Epithelial cell of esophagus (primary cell): Measurements from ENCODE around the gene RERE.

Experiments used
- DNase-seq: peaks from one replicate; pipeline ENCODE4 v3.0.0; 2010; ENCODE audit warnings: low read depth
- H3K4me3 ChIP-seq: 2 replicates; pipeline ENCODE4 v1.5.1; 2011; ENCODE audit warnings: mild to moderate bottlenecking, low read length, control low read depth
- TF ChIP-seq, protein P1 (sequence below): IDR thresholded peaks from 2 replicates; pipeline ENCODE4 v1.5.1; 2011; ENCODE audit warnings: low read depth, mild to moderate bottlenecking, low read length, control low read depth, inconsistent platforms; ENCODE audit not compliant: insufficient read depth; ENCODE audit errors: missing control alignments

Gene RERE

GRCh38 chr1:8851060-8851459 lies 33.6 kb upstream of the RERE start:
- no peak overlapping the region for H3K4me3 ChIP-seq
- DNase-seq = no peak
- TF ChIP-seq, protein P1, sequence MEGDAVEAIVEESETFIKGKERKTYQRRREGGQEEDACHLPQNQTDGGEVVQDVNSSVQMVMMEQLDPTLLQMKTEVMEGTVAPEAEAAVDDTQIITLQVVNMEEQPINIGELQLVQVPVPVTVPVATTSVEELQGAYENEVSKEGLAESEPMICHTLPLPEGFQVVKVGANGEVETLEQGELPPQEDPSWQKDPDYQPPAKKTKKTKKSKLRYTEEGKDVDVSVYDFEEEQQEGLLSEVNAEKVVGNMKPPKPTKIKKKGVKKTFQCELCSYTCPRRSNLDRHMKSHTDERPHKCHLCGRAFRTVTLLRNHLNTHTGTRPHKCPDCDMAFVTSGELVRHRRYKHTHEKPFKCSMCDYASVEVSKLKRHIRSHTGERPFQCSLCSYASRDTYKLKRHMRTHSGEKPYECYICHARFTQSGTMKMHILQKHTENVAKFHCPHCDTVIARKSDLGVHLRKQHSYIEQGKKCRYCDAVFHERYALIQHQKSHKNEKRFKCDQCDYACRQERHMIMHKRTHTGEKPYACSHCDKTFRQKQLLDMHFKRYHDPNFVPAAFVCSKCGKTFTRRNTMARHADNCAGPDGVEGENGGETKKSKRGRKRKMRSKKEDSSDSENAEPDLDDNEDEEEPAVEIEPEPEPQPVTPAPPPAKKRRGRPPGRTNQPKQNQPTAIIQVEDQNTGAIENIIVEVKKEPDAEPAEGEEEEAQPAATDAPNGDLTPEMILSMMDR = no peak

- TF ChIP-seq, protein P1 = peak; percentile 84
- no peak overlapping the region for H3K4me3 ChIP-seq
- peak; percentile 82 for DNase-seq
These were observed 31.4 kb upstream of the RERE start for GRCh38 chr1:8848663-8849386.

GRCh38 chr1:8847990-8848389 lies 30.6 kb upstream of the RERE start:
- no peak overlapping the region for H3K4me3 ChIP-seq
- DNase-seq = no peak
- TF ChIP-seq, protein P1 = no peak

DNA sequence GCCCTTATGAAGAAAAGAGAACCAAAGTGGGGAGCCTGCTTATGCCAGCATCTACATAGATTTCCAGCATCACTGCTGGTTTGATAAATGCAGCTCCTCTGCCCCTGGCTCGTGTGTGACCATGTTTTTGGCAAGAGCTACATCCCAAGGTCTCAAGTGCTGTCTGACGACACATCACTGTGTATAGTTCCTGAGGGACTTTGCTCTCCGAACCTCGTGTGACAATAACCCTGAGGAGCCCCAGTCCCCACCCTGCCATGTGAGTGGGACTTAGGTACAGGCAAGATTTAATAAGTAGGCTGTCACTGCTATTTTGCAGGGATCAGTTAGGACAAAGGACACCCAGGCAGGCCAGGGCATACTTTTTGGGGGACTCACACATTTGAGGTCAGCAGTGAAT lies 28.8 kb upstream of the RERE start:
- no peak overlapping the region for H3K4me3 ChIP-seq
- DNase-seq = no peak
- TF ChIP-seq, protein P1 = no peak

DNA sequence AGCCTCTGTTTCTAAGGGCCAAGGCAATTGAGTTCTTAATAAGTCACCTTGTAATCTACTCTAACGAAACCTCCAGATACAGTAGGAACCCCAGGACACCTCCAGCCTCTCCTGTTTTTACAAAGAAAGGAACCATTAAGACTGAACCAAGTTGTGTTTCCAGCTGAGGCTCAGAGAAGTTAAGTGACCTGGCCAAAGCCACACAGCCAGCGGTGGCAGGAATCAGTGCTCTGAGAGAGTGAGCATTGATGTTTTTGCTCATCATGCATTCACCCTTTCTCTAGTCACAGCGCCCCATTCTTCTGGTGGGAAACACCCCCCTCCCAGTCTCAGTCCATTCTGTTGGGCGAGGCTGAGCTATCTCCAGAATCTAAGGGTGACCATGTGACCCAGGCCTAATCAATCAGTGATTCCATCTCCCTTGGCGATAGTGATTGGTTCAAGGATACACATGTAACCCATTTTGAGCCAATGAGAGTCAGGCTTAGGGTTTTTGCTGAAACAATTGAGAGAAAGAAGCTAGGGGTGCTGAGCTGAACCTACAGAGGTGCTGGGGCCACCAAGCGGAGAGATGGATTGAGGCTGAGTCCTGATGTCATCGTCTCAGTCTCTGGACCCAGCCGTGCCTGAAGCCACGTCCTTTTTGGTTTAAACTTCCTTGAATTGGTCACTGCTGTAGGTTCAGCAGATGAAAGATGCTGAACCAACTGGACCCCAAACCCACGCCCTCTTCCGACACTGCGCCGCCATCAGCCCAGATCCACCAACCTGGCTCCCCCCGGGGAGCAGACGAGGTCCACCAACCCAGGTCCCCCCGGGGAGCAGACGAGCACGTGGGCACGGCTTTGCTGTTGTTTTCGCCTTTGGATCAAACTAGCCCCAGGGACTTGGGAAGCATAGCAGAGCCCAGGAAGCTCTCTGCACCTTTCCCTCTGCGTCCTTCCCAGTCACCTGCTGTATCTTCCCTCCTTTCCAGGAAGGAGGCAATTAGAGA lies 28.0 kb upstream of the RERE start:
- no peak for DNase-seq
- TF ChIP-seq, protein P1 = no peak
- H3K4me3 ChIP-seq = no peak overlapping the region

DNA sequence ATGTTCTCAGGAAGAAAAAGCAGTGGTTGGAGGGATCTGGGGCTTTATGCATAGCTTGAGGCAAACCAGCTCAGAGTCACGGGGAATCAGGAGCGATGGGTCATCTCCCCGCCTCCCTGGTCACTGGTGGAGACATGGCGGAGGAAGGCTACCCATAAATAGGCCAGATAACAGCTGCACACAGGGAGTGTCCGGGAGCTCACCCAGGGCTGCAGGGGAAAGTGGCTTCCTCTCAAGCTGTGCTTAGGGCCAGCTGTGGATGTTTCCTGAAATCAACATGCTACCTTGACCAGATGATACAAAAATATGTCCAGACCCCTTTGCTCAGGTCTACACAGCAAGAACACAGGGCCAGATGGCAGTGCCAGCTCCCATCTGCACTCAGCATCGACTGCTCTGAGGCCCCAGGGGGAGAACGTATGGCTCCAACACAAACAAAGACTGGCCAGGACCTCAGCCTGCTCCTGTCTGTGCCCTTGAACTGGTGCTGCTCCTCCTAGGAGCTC lies 27.1 kb upstream of the RERE start:
- no peak for DNase-seq
- TF ChIP-seq, protein P1 = no peak
- H3K4me3 ChIP-seq = no peak overlapping the region
